WTC11 (cell line): ENCODE measurements around the gene IRAK1. TPM values are rescaled to one million over a fixed set of nuclear protein-coding genes. Genes with fewer than 3 reads are reported as not detected.

Experiments
- ATAC-seq: fragments of 200-7000 bp; cut with Tn5 transposase; 2 replicates; pipeline ENCODE4 v1.10.0; 2021; ENCODE audit warnings: mild to moderate bottlenecking, moderate library complexity
- CTCF ChIA-PET: fragments of 300-600 bp; sonication (Branson Sonifier 250); formaldehyde crosslinking; loops from one replicate; lab custom pipeline; 2021; ENCODE audit warnings: antibody characterized with exemption; lab: Charles Lee
- POLR2A ChIA-PET: fragments of 350-600 bp; sonication (Branson Sonifier 250); formaldehyde crosslinking; loops from one replicate; lab custom pipeline; 2021; ENCODE audit warnings: antibody characterized with exemption; lab: Charles Lee
- DNase-seq: peaks from one replicate; pipeline ENCODE4 v3.0.0; 2021; ENCODE audit warnings: low spot score
- H3K27ac Mint-ChIP-seq: 2 replicates; pipeline ENCODE4 v1.8.0; 2021; ENCODE audit warnings: mixed read lengths
- H3K27me3 Mint-ChIP-seq: 2 replicates; pipeline ENCODE4 v1.8.0; 2021; ENCODE audit warnings: low read depth, mild to moderate bottlenecking, moderate library complexity, mixed read lengths
- H3K36me3 Mint-ChIP-seq: 2 replicates; pipeline ENCODE4 v1.8.0; 2021; ENCODE audit warnings: mixed read lengths
- H3K4me1 Mint-ChIP-seq: 2 replicates; pipeline ENCODE4 v1.8.0; 2022; ENCODE audit warnings: mixed read lengths
- H3K4me3 Mint-ChIP-seq: 2 replicates; pipeline ENCODE4 v1.8.0; 2021; ENCODE audit warnings: mild to moderate bottlenecking, moderate library complexity, mixed read lengths
- H3K9me3 Mint-ChIP-seq: 2 replicates; pipeline ENCODE4 v1.8.0; 2021; ENCODE audit warnings: mixed read lengths
- AR ChIP-seq: fragments of 250-450 bp; sonication (Bioruptor Pico); IDR thresholded peaks from 2 replicates; pipeline ENCODE4 v1.9.0; 2021; ENCODE audit warnings: mild to moderate bottlenecking
- ATF1 ChIP-seq: sonication (generic); formaldehyde crosslinking; IDR thresholded peaks from 2 replicates; pipeline ENCODE4 v1.8.1; 2023; ENCODE audit warnings: mild to moderate bottlenecking, moderate library complexity, missing genetic modification reagents
- CTCF ChIP-seq: fragments of 200-600 bp; IDR thresholded peaks from 2 replicates; pipeline ENCODE4 v1.8.0; 2022; ENCODE audit warnings: antibody characterized with exemption
- ERG ChIP-seq: fragments of 250-450 bp; sonication (Bioruptor Pico); IDR thresholded peaks from 2 replicates; pipeline ENCODE4 v1.8.0; 2021; ENCODE audit warnings: mild to moderate bottlenecking
- FOXJ3 ChIP-seq: sonication (generic); formaldehyde crosslinking; IDR thresholded peaks from 2 replicates; pipeline ENCODE4 v1.9.0; 2021; ENCODE audit warnings: missing genetic modification reagents, mild to moderate bottlenecking, borderline replicate concordance
- IRF1 ChIP-seq: sonication (generic); formaldehyde crosslinking; IDR thresholded peaks from 2 replicates; pipeline ENCODE4 v1.8.0; 2023; ENCODE audit warnings: missing genetic modification reagents
- NFYB ChIP-seq: sonication (generic); formaldehyde crosslinking; conservative IDR thresholded peaks from 2 replicates; pipeline ENCODE4 v1.8.0; 2022; ENCODE audit warnings: low read depth, missing genetic modification reagents
- ZNF317 ChIP-seq: sonication (generic); formaldehyde crosslinking; IDR thresholded peaks from 2 replicates; pipeline ENCODE4 v1.8.1; 2023; ENCODE audit warnings: low read depth, mild to moderate bottlenecking, moderate library complexity, missing genetic modification reagents, borderline replicate concordance
- ZNF532 ChIP-seq: fragments of 250-450 bp; sonication (Bioruptor Pico); IDR thresholded peaks from 2 replicates; pipeline ENCODE4 v1.9.0; 2021; ENCODE audit warnings: mild to moderate bottlenecking, borderline replicate concordance
- total RNA-seq: library from RNA; stranded (reverse); gene quantifications from 3 replicates; pipeline ENCODE4 v1.2.3, GENCODE V29; 2021

The IRAK1 gene
- total RNA-seq, 1 experiment from 2014 or later: 32.1 TPM

GRCh38 chrX:154014429-154015380, 5.0 kb downstream of the IRAK1 start (continued):
- TF ChIP-seq AR: no peak
- no peak for TF ChIP-seq FOXJ3 (CRISPR knock-in tag)
- no peak for TF ChIP-seq ZNF317 (CRISPR knock-in tag)
- TF ChIP-seq ERG: no peak
- TF ChIP-seq ATF1 (CRISPR knock-in tag): no peak
- no peak for TF ChIP-seq IRF1 (CRISPR knock-in tag)
- no peak for TF ChIP-seq NFYB

GRCh38 chrX:154013614-154014360, 5.9 kb downstream of the IRAK1 start:
- Mint-ChIP-seq H3K27me3 (no peaks in the 10 kb centered on the region), H3K36me3 (peaks cover 5% of the 10 kb centered on the region)
- TF ChIP-seq CTCF: peak; percentile 89
- no peak for TF ChIP-seq ZNF532 (CRISPR knock-in tag)

More at GRCh38 chrX:154013614-154014360, 5.9 kb downstream of the IRAK1 start:
- Mint-ChIP-seq H3K9me3 (no peaks in the 10 kb centered on the region), H3K27ac (no peak overlapping the region), H3K4me1 (peaks cover 12% of the 10 kb centered on the region), H3K4me3 (no peak overlapping the region)
- DNase-seq (peak; percentile 55), ATAC-seq (peak; percentile 76)
- ChIA-PET POLR2A (no interaction called here), CTCF (interaction anchor here (0.6 to 2.3 kb wide), 25 partner anchors 8 to 360 kb away, joined by 3 to 14 read pairs (median 4); partner anchors contain the start of gene MECP2)
